GM19324 (cell line): ENCODE results near the gene F12.
A peak's percentile ranks its signal among the peaks of the same experiment; 100 is the strongest.
"Not testable (repeated sequence)": the region's sequence is repeated elsewhere in the genome, so short reads cannot be mapped to it uniquely, and the experiment has no call there.

Source experiments
- ATAC-seq: cut with Tn5 transposase; IDR thresholded peaks from one replicate; pipeline ENCODE4 v1.9.1; 2021; ENCODE audit warnings: mild to moderate bottlenecking, moderate library complexity; ENCODE audit not compliant: unreplicated experiment, low FRiP score

The F12 gene

GRCh38 chr5:177390363-177391300 is 18.7 kb downstream of the F12 start:
- no peak for ATAC-seq

- peak; percentile 50 for ATAC-seq
Observed at GRCh38 chr5:177389241-177390169, 19.9 kb downstream of the F12 start.

GRCh38 chr5:177388521-177389052 is 20.8 kb downstream of the F12 start:
- no peak for ATAC-seq

GRCh38 chr5:177387405-177387804 is 22.0 kb downstream of the F12 start:
- no peak for ATAC-seq

- no peak for ATAC-seq
Observed at GRCh38 chr5:177386542-177386941, 22.8 kb downstream of the F12 start.

- no peak for ATAC-seq
Observed at GRCh38 chr5:177385720-177386119, 23.6 kb downstream of the F12 start.

- no peak for ATAC-seq
Observed at GRCh38 chr5:177384134-177384533, 25.2 kb downstream of the F12 start, which contains the start of gene SLC34A1. Gene SLC34A1, plus strand, starts transcription at chr5:177384434. Its CDS starts 1,308 bp downstream, at chr5:177385742.

GRCh38 chr5:177383181-177383580 is 26.2 kb downstream of the F12 start:
- ATAC-seq, result no peak

GRCh38 chr5:177382423-177383029 is 26.8 kb downstream of the F12 start:
- ATAC-seq, result no peak

GRCh38 chr5:177380805-177381126 is 28.6 kb downstream of the F12 start:
- ATAC-seq, result no peak

- no peak for ATAC-seq
Observed at GRCh38 chr5:177378884-177379883, 30.2 kb downstream of the F12 start.

GRCh38 chr5:177377851-177378776 is 31.2 kb downstream of the F12 start:
- ATAC-seq, result no peak

GRCh38 chr5:177376107-177376506 is 33.3 kb downstream of the F12 start:
- ATAC-seq, result no peak

GRCh38 chr5:177375516-177375915 is 33.8 kb downstream of the F12 start:
- not testable (repeated sequence) for ATAC-seq

GRCh38 chr5:177374211-177374610 is 35.2 kb downstream of the F12 start:
- ATAC-seq, result no peak

GRCh38 chr5:177373806-177374205 is 35.6 kb downstream of the F12 start:
- no peak for ATAC-seq

GRCh38 chr5:177372910-177373309 is 36.5 kb downstream of the F12 start:
- no peak for ATAC-seq
